ENCODE measurements around the gene XPR1.
"Not testable (repeated sequence)": the region's sequence is repeated elsewhere in the genome, so short reads cannot be mapped to it uniquely, and the experiment has no call there.

The XPR1 gene

GRCh38 chr1:180842491-180843275, 210.9 kb downstream of the XPR1 start:
- DNase-seq: no peak

GRCh38 chr1:180845352-180845751, 213.5 kb downstream of the XPR1 start:
- DNase-seq: no peak

- DNase-seq: no peak
Measured at GRCh38 chr1:180848191-180848590, 216.4 kb downstream of the XPR1 start.

GRCh38 chr1:180849031-180849775, 217.4 kb downstream of the XPR1 start:
- no peak for DNase-seq

GRCh38 chr1:180851995-180852887, 220.4 kb downstream of the XPR1 start:
- no peak for DNase-seq

- no peak for DNase-seq
Measured at GRCh38 chr1:180854001-180854400, 222.2 kb downstream of the XPR1 start.

- no peak for DNase-seq
Measured at GRCh38 chr1:180854456-180854855, 222.6 kb downstream of the XPR1 start.

- DNase-seq: not testable (repeated sequence)
Measured at GRCh38 chr1:180857947-180858725, 226.3 kb downstream of the XPR1 start.

GRCh38 chr1:180859306-180859705, 227.5 kb downstream of the XPR1 start:
- no peak for DNase-seq

- no peak for DNase-seq
Measured at GRCh38 chr1:180860535-180860934, 228.7 kb downstream of the XPR1 start.

- no peak for DNase-seq
Measured at GRCh38 chr1:180862305-180862704, 230.5 kb downstream of the XPR1 start.

GRCh38 chr1:180863158-180863775, 231.4 kb downstream of the XPR1 start:
- peak; percentile 56 for DNase-seq

GRCh38 chr1:180881806-180882509, 250.1 kb downstream of the XPR1 start:
- peak; percentile 95 for DNase-seq

GRCh38 chr1:180884588-180885300, 252.9 kb downstream of the XPR1 start:
- no peak for DNase-seq

- DNase-seq: no peak
Measured at GRCh38 chr1:180886338-180886737, 254.5 kb downstream of the XPR1 start.

- DNase-seq: no peak
Measured at GRCh38 chr1:180887841-180888240, 256.0 kb downstream of the XPR1 start.

- DNase-seq: no peak
Measured at GRCh38 chr1:180888870-180889269, 257.0 kb downstream of the XPR1 start.

- no peak for DNase-seq
Measured at GRCh38 chr1:180889325-180889724, 257.5 kb downstream of the XPR1 start.

- no peak for DNase-seq
Measured at GRCh38 chr1:180892272-180892671, 260.4 kb downstream of the XPR1 start.

GRCh38 chr1:180892675-180893074, 260.9 kb downstream of the XPR1 start:
- DNase-seq: no peak

- no peak for DNase-seq
Measured at GRCh38 chr1:180893614-180894013, 261.8 kb downstream of the XPR1 start.

Measured in NCI-H1694 treated with DMSO at 0.1 percent for 48 hours (cell line).